Dermis blood vessel endothelial cell (primary cell): ENCODE data around the gene MRPL9. TPM values are rescaled to one million over a fixed set of nuclear protein-coding genes. Genes with fewer than 3 reads are reported as not detected.

ENCODE experiments used
- DNase-seq: peaks from one replicate; pipeline ENCODE4 v3.0.0; 2010
- total RNA-seq: library from RNA; depleted of rRNA; stranded (reverse); fragments of >200 nt; gene quantifications from 2 replicates; pipeline ENCODE4 v1.2.3, GENCODE V29; 2014

MRPL9 gene
- total RNA-seq: 92.7 and 97.3 TPM in 2 replicates

GRCh38 chr1:151762941-151763921 lies at the start of gene MRPL9:
TSS of gene MRPL9 (minus strand) at chr1:151763496. CDS start at chr1:151763479, 17 bp downstream.
- peak; percentile 80 for DNase-seq

GRCh38 chr1:151811181-151811580 lies 47.9 kb upstream of the MRPL9 start:
- DNase-seq: no peak

- DNase-seq: no peak
These were observed 46.8 kb upstream of the MRPL9 start for GRCh38 chr1:151809985-151810556.

- DNase-seq: no peak
These were observed 46.1 kb upstream of the MRPL9 start for GRCh38 chr1:151809290-151809984.

GRCh38 chr1:151807766-151808165 lies 44.5 kb upstream of the MRPL9 start:
- no peak for DNase-seq

GRCh38 chr1:151807131-151807530 lies 43.8 kb upstream of the MRPL9 start:
- no peak for DNase-seq

- no peak for DNase-seq
These were observed 42.9 kb upstream of the MRPL9 start for GRCh38 chr1:151806170-151806569.

- DNase-seq: no peak
These were observed 41.9 kb upstream of the MRPL9 start, which contains the start of gene LINGO4 for GRCh38 chr1:151805066-151805820. TSS of gene LINGO4 (minus strand) at chr1:151805419. CDS start at chr1:151802704, 2,715 bp downstream.

GRCh38 chr1:151803915-151804314 lies 40.6 kb upstream of the MRPL9 start:
- no peak for DNase-seq

- no peak for DNase-seq
These were observed 39.9 kb upstream of the MRPL9 start for GRCh38 chr1:151803164-151803563.

- no peak for DNase-seq
These were observed 39.1 kb upstream of the MRPL9 start for GRCh38 chr1:151802372-151802771.

GRCh38 chr1:151801846-151802245 lies 38.5 kb upstream of the MRPL9 start:
- no peak for DNase-seq

- DNase-seq: no peak
These were observed 38.1 kb upstream of the MRPL9 start for GRCh38 chr1:151801310-151801820.

GRCh38 chr1:151800830-151801229 lies 37.5 kb upstream of the MRPL9 start:
- no peak for DNase-seq

- DNase-seq: no peak
These were observed 36.1 kb upstream of the MRPL9 start for GRCh38 chr1:151799179-151800022.

GRCh38 chr1:151798571-151798970 lies 35.3 kb upstream of the MRPL9 start:
- no peak for DNase-seq

GRCh38 chr1:151790940-151791651 lies 27.8 kb upstream of the MRPL9 start:
- DNase-seq: peak; percentile 49

- DNase-seq: peak; percentile 100
These were observed 27.0 kb upstream of the MRPL9 start, which contains the start of gene TDRKH for GRCh38 chr1:151790071-151790939. TSS of gene TDRKH (minus strand) at chr1:151790500. CDS start at chr1:151783022, 7,478 bp downstream.

- no peak for DNase-seq
These were observed 24.4 kb upstream of the MRPL9 start for GRCh38 chr1:151787689-151788088.
